HG03064 (cell line): ENCODE data around the gene SLC1A2.

Experiments
- ATAC-seq: cut with Tn5 transposase; IDR thresholded peaks from one replicate; pipeline ENCODE4 v1.9.1; 2021; ENCODE audit warnings: low read depth; ENCODE audit not compliant: unreplicated experiment

SLC1A2 gene

GRCh38 chr11:35308157-35308556, 111.2 kb downstream of the SLC1A2 start:
- no peak for ATAC-seq

- ATAC-seq = no peak
Observed at GRCh38 chr11:35307221-35307621, 112.1 kb downstream of the SLC1A2 start.

DNA sequence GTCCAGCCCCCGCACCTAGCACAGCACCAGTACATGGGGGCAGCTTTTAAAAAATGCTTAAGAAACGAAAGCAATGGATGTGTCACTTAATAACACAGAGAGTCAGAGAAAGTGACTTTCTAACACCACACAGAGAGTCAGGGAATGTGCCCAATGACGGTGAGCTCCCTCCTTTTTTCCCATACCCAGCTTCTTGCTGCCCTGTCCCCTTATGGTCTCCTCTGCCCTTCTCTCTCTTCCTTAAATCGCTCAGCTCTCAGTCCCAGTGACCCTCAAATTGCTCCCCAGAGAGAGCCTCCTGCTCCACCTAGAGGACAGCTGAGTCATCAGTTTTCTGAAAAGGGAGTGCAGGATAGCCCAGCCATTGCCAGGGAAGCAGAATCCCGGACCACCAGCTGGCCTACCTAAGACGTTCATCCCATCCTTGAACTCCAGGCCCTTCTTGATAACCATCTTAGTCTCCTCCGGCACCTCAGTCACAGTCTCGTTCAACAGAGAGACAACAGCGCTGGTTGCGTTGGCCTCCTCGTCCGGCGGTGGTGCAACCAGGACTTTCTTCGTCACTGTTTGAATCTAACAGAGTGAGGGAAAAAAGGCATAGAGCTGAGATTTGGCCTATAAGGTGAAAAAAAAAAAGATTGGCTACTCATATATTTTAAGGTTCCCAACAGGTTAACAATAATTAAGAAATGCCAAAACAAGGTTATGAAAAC, 113.5 kb downstream of the SLC1A2 start:
- no peak for ATAC-seq

DNA sequence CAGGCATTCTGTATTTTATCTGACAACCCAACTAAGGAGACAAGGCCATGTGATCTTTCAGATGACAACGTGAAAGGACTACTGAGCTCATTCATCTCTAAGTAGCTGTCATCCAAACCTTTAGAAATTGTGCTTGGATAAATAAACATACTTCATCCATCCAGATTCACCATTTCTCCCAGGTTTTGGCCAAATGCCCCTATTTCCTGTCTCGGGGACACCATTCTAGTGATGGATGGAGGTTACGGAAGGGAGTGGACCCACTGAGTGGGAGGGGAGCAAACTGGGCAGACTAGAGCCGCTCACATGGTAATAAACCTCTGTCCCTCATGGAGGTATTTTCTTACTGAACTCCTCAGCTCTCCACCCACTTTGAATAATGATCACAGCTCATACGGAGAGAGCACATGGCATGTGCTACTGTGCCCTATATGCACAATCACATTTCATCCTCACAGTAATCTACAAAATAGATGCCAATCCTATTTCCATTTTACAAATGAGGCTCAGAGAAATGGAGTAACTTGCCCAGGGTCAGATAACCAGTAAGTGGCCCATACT, 114.4 kb downstream of the SLC1A2 start:
- no peak for ATAC-seq

DNA sequence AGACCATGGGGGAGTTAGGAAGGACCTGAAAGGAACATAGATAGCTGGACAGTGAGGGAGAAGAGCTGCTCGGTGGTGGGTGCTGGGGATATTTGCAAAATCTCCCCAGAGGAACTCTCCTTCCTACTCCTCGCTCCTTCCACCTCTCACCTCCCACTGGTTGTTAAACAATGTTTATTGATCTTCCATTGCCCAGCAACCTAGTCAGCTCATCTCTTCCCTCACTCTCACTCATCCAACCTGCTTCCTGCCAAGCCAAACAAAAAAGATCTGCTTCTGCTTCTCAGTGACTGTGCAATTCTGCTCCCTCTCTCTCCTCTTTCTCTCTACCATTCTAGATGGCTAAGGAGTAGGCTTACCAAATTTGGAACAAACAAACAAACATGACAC, 115.0 kb downstream of the SLC1A2 start:
- ATAC-seq = no peak

DNA sequence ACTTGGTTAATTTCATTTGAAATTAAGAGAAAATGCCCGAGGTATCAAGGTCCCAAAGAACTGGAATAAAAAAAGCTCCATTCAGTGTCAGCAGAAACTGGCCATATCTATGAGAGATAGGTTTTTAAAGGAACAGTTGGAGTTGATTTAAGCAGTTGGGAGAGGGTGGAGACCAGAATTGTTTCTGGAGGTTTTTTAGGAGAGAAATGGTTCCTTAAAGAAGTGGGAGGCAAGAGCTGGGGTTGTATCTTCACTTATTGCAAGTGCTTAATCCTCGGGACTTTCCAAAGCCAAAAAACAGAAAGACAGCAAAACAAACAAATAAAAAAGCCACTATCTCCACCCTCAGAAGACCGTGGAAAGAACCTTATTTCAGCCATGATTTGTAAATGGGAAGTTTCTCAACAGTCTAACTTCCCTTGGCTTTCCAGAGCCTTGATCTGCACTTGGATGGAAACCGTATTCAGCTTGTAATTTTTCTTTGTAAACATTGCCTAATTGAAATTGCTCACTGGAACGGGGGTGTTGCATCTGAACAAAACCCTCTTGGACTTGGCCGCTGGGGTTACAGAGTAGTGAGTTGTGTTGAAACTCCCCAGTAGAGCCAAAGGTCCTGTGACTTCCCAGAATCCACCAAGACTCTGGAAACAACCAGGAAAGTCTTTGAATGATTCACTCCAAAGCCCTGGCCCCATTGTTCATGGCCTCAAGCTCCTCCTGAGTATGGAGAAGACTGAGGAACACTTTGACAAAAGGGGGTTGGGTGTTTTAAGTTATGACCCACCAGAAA, 115.6 kb downstream of the SLC1A2 start:
- ATAC-seq = no peak

DNA sequence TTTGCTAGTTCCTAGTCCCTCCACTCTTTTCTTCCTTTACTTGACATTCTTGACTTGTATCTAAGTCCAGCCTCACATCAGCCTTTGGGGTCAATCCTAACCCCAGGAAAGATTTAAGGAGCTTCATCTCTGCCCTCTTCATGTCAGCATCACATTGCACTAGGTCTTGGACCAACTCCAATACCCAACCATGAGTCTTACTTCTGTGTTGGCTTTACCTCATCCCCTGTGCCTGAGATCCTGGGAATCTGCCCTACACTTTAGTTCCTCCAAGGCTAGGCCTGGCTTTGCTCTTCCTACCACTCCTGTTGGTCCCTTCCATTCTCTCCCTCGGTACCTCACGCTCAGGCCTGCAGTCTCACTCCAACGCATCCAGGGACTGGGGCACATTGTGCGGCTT, 117.0 kb downstream of the SLC1A2 start:
- no peak for ATAC-seq

- no peak for ATAC-seq
Observed at GRCh38 chr11:35298369-35298768, 121.0 kb downstream of the SLC1A2 start.

GRCh38 chr11:35295751-35296150, 123.6 kb downstream of the SLC1A2 start:
- ATAC-seq = no peak

DNA sequence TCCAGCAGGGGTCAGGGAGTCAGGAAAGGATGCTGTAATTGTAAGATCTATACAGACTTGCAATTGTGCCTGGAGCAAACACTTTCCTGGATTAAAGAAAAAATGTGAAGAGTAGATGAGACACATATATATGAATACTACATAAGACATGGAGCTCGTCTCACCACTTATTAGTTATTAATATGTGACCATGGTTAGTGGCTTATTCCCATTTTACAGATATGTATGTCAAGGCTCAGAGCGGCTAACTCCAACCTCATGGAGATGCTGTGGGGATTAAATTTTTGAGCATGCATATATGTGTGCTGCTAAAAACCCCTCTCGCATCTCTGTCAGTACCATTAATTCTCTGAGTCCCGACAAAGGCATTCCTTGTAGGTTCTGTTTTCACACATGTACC, 125.7 kb downstream of the SLC1A2 start:
- no peak for ATAC-seq

- ATAC-seq = no peak
Observed at GRCh38 chr11:35293035-35293434, 126.3 kb downstream of the SLC1A2 start.

DNA sequence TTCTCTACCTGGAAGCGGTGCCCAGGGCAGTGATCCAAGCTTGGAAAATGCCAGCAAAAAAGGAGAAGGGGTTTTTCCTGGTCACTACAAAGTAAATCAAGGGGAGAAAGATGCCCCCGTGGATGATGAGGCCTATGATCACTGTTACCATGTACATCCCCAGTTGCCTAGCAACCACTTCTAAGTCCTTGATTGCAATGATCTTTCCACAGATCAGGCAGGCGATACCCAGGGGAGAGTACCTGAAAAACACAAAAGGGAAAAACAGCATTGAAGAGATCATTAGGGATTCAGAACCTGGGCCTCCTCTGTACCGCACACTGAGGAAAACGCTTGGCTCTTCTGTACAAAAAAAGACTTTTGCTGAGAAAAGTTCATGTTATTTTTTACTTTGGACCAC, 127.1 kb downstream of the SLC1A2 start:
- no peak for ATAC-seq

GRCh38 chr11:35290876-35291275, 128.5 kb downstream of the SLC1A2 start:
- ATAC-seq = no peak

DNA sequence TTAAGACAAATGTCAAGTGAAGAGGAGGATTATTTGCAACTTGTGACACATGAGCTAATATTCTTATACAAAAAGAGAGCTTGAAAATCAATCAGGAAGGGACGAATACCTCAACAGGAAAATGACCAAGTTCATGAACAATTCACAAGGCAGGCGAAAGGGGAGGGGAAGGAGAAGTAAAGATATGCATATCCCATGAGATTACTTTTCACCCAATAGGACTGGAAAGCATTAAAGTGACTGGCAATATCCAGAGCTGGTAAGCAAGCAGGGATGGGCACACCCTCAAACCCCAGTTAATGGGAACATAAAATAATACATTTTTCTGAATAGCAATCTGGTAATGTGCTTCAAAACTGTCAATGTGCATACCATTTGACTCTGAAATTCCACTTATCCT, 129.5 kb downstream of the SLC1A2 start:
- no peak for ATAC-seq

GRCh38 chr11:35288817-35289541, 130.4 kb downstream of the SLC1A2 start:
- no peak for ATAC-seq

- ATAC-seq = no peak
Observed at GRCh38 chr11:35288309-35288708, 131.0 kb downstream of the SLC1A2 start.

DNA sequence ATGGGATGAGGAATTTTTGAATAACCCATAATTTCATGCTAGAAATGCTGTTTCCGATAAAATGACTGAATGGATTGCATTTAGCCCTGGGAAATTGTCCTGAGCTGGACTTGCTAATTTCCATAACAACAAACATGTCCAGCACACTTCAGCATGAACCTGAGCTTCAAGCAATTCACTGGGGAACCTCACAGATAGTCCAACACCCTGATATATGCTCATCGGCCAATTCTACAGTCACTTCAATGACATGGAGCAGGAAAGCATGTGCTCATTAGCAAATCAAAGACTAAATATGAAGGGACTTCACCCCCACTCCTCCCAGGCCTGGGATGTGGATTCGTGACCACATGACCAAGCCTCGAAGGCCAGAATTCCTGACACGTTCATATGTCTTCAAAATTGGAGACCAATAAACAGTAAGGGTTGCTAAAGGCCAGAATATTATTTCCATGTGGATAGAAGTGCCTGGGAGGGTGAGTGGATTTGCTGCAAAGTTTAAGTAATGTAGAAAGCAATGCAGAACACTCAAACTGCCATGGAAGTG, 131.9 kb downstream of the SLC1A2 start:
- no peak for ATAC-seq

GRCh38 chr11:35286126-35286525, 133.2 kb downstream of the SLC1A2 start:
- ATAC-seq = no peak

DNA sequence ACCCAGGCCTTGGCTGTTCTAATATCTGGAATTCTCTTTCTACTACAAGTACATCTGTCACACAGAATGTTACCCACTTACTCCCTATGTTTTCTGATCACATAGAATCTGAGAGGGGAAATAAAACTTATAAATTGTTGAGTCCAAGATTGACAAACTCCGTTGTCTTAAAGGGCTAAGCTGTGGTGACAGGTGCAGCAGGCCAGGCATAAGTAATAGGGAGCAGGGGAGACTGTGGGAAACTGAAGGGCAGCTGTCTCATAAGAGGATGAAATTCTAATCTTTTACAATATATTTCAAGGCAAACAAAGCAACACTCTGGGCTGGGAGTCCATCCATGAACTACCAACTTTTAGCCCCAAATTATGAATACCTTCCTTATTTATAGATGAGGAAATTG, 133.9 kb downstream of the SLC1A2 start:
- ATAC-seq = no peak

DNA sequence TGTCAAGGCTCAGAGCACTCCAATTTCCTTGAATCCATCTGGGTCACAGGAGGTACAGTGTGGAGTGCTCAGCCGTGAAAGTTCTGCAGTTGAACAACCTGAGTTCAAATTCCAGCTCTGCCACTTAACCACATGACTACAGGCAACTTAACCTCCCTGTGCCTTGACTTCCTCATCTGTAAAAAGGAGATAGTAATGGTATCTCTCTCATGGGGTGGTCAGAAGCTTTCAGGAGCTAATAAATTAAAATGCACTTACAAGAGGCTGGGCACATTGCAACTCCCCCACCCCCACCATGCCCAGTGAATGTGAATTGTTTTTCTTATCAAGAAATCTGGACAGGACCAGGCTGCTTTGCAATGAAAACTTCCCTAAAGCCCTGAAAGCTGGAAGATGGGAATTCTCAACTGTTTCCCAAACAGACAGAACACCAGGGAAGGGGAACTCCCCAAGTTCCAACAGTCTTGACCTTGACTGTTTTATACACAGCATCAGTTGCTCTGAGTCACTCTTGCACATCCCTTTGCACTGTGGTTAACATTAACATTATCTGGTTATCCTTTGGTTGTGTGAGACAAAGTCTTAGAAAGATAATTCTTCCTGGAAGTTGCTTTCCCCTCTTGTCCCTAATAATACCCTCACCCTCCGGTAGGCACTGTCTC, 137.0 kb downstream of the SLC1A2 start:
- no peak for ATAC-seq
